Brain pericyte (primary cell): ENCODE results near the gene TIRAP.
A peak's percentile ranks its signal among the peaks of the same experiment; 100 is the strongest.
"Not testable (repeated sequence)": the region's sequence is repeated elsewhere in the genome, so short reads cannot be mapped to it uniquely, and the experiment has no call there.

Source experiments
- DNase-seq: peaks from one replicate; pipeline ENCODE4 v3.0.0-alpha.2; 2012; ENCODE audit warnings: low read depth, low spot score

The TIRAP gene

GRCh38 chr11:126284829-126285228 lies 1.9 kb downstream of the TIRAP start:
- no peak for DNase-seq

DNA sequence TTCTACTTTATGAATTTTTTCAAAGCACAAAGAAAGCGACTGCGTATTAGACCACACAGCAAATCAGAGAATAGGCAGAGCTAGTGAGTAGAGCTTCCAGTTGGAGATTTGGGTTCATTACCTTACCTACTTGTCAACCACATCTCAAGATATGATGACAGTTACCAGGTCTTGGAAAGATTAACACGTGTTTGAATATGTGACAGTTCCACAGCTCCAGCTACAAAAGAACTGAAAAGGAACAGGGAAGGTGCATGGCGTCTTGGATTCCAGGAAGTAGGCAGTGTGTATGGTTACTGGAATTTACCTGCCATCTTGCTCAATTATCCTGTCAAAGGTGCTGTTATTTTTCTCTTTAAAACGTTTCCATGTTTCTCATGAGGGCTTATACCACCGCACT lies 5.3 kb downstream of the TIRAP start:
- DNase-seq: no peak

DNA sequence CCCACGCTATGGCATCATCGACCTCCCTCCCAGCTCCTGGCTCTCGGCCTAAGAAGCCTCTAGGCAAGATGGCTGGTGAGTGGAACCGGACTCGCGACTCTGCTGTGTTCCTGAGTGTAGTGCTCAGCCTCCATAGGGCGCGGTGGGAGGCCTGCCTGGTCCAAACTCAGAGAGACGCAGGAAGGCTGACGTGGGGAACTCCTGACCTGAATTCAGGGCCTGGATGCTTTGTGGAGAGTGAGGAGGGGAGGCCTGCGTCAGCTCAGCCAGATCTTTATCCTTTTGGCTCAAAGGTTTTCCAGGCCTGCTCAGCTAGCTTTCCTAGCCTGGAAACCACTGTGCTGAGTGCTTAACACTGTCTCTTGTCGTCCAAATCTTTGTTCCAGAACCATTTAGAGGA lies 8.0 kb downstream of the TIRAP start:
- no peak for DNase-seq

DNA sequence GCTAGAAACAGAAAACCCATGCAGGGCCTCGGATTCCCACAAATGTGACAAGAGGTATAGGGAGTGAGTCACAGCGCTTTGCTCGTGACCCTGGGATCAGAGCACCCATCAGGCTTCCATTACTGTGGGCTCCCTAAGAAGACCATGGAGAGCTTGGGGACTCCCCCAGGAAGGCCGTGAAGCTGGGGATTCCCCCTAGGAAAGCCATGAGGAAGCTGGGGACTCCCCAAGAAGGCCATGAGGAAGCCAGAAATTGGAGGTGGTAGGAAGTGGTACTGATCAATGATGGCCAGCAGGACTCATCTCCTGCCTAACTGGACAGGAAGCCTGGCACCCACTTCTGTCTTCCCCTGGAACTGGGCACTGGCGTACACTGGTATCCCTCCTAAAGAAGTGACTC lies 10.8 kb downstream of the TIRAP start:
- no peak for DNase-seq

GRCh38 chr11:126297004-126297403 lies 14.1 kb downstream of the TIRAP start:
- DNase-seq: no peak

GRCh38 chr11:126303623-126304456 lies 20.9 kb downstream of the TIRAP start, which contains the start of gene DCPS:
TSS of gene DCPS (plus strand) at chr11:126304060. CDS start at chr11:126304081, 21 bp downstream.
- peak; percentile 76 for DNase-seq

- DNase-seq: no peak
These were observed 21.7 kb downstream of the TIRAP start for GRCh38 chr11:126304457-126305075.

DNA sequence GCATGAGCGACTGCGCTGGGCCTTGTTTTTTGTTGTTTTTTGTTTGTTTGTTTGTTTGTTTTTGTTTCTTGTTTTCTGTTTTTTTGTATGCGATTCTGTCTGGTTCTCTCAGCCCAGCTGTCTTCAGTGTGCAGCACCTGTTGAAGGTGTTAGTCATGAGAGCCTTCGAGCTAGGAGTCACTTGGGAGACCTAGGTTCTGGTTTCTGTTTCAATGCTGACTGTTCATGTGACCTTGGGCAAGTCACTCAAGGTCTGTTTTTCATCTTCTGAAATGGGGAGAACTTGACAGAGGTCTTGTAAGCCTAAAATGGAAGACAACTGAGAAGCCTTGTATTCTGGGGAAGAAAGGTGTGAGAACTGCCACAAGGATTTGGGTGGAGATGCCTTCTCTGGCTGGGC lies 22.8 kb downstream of the TIRAP start:
- DNase-seq: no peak

DNA sequence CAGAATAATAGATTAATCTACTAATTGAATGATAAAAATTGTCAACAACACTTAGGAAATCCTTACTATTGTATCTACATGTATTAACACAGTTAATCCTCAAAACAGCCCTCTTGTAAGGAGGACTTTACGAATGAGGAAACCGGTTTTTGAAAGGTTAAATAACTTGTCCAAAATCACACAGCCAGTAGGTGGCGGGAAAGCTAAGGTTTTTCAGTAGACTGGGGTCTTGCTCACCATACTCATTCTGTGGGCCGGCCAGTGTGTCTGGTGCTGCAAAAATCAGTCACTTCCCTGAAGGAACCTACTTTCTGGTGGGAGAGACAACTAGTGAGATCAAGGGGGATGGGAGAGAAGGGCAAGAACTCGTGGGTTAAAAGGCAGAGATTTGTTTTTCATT lies 24.8 kb downstream of the TIRAP start:
- no peak for DNase-seq

DNA sequence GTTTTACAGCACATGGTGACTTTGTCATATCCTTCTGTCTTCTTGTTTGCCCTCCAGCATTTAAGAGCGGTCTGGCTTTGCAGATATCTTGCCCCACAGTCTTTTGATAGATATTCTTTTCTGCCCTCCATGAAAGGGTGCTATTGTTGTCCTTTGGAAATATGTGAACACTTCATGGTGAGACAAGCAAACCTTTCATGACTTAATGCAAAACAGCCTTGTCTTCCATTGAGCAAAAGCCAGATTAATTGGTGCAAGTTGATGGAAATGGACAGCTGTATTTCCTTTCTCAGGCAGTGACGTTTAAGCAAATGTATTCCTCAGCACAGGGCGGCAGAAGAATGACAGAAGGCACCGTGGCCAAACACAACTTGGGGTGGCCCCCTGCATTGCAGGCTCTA lies 25.4 kb downstream of the TIRAP start:
- no peak for DNase-seq

DNA sequence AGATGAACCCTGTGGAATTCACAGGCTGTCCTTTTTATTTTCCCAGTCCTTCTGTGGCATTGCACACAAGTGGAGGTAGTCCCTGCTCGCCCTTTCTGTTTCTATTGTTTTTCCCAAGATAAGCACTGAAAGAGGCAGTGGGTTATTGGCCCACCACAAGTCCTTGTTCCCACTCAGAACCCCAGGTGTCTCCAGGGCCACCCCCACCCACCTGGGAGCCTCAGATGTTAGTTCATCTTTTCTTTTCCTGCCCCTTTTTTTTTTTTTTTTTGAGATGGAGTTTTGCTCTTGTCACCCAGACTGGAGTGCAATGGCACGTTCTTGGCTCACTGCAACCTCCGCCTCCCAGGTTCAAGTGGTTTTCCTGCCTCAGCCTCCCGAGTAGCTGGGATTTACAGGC lies 25.9 kb downstream of the TIRAP start:
- DNase-seq: not testable (repeated sequence)

- no peak for DNase-seq
These were observed 27.5 kb downstream of the TIRAP start for GRCh38 chr11:126310200-126310991.

- DNase-seq: no peak
These were observed 28.1 kb downstream of the TIRAP start for GRCh38 chr11:126310992-126311310.

- no peak for DNase-seq
These were observed 28.8 kb downstream of the TIRAP start for GRCh38 chr11:126311401-126312291.

- no peak for DNase-seq
These were observed 30.1 kb downstream of the TIRAP start for GRCh38 chr11:126312961-126313360.

- no peak for DNase-seq
These were observed 30.9 kb downstream of the TIRAP start for GRCh38 chr11:126313826-126314225.

GRCh38 chr11:126317432-126317755 lies 34.5 kb downstream of the TIRAP start:
- DNase-seq: no peak

GRCh38 chr11:126317756-126318573 lies 35.1 kb downstream of the TIRAP start:
- DNase-seq: no peak

DNA sequence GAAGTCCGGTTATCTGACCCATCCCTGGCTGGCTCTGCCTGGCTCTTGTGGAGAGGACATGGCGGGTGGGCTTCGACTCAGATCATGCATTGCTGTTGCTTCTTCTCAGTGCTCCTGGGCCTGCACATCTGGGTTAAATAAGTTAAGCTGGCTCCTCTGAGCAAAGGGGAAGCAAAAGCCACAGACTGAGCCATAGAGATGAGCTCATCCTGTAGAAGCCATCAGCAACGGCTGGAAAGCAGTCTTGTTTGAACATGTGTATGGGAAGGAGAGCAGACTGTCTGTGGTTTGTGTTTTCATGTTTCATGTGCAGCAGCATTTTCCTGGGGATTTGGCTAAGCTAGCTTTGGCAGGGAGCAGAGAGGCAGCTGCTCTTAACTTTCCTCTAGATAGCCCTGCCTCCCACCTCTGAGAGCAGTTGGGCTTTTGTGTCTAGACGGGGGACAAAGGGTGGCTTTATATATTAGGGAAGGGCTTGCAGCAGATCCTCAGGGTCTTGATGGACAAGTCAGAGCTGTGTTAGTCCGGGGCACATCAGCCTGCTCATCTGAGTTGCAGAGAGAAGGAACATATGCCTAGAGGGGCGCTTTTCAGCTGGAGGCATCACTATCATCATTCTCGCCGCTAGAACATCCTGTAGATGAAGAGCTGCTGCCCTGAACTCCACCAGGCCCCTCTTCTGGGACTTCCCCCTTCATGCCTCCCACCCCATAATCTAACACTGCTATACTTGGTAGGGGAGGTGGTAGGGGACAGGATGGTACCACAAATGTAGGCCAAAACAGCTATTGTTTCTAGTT lies 35.9 kb downstream of the TIRAP start:
- DNase-seq: peak; percentile 70

DNA sequence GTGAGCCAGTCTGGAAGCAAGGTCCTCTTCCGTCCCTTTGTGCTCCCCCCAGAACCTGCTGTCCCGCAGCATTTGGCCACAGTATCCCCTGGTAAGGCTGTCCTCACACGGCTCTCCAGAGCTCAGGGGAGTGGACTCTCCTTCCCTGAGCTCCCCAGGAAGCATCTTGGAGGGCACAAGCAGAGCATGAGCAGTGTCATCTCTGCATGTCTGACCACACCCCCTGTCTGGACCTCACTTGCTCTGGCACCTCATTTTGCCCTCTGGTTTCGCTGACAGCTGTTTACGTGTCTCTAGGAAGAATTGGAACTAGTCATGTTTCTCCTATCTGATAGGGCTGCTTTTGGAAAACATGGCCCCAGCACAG lies 36.5 kb downstream of the TIRAP start:
- DNase-seq: no peak
